ENCODE measurements around the gene KCNQ1OT1.

DNA sequence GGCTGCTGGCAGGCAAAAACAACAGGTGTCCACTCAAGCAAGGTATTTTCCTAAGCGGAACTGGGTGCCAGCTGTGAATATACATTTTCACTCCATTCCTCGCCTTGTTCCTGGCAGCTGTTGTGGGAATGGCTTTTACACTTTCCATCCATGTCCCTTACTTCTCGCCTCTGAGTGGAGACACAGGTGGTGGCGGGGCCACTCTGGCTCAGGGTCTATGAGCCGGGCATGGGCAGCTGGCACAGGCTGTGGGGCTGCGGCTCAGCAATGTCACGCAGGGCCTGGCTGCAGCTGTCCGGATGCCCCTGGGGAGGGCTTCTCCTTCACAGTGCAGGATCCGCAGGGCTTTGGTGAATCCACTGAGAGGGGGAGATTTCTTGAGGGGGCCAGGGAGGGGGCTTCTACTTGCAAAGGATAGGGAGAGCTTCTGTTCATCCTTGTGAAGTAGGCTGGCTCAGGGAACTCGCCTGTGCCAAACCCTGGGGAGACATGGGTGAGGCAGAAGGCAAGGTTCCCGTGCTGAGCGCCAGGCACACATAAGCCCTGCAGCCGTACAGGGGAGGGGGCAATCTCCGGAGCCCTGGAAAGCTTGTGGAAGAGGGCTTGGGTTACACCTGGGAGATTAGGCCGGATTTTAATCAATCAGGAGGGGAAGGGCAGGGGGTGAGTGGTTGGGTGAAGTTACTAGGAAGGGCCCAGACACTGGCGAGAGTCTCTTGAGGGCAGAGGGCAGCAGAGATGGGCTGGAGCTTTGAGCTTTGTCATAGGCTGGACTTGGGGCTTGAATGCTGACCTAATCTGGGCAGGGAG, 45.7 kb downstream of the KCNQ1OT1 start:
- TF ChIP-seq POLR2A (IDR thresholded peaks at IDR 0.05), result no peak
- TF ChIP-seq, protein P1, sequence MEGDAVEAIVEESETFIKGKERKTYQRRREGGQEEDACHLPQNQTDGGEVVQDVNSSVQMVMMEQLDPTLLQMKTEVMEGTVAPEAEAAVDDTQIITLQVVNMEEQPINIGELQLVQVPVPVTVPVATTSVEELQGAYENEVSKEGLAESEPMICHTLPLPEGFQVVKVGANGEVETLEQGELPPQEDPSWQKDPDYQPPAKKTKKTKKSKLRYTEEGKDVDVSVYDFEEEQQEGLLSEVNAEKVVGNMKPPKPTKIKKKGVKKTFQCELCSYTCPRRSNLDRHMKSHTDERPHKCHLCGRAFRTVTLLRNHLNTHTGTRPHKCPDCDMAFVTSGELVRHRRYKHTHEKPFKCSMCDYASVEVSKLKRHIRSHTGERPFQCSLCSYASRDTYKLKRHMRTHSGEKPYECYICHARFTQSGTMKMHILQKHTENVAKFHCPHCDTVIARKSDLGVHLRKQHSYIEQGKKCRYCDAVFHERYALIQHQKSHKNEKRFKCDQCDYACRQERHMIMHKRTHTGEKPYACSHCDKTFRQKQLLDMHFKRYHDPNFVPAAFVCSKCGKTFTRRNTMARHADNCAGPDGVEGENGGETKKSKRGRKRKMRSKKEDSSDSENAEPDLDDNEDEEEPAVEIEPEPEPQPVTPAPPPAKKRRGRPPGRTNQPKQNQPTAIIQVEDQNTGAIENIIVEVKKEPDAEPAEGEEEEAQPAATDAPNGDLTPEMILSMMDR (IDR thresholded peaks at IDR 0.05), result no peak
